ENCODE data around the gene KDM2A.

Gene KDM2A

GRCh38 chr11:67237574-67237973, 118.5 kb downstream of the KDM2A start:
- DNase-seq (ENCODE audit: low read depth in 2 of 2), result no peak

- no peak for DNase-seq (ENCODE audit: low read depth in 2 of 2)
These were observed 120.1 kb downstream of the KDM2A start for GRCh38 chr11:67238894-67239782.

- peak; percentile 85 to 90 for DNase-seq (ENCODE audit: low read depth in 2 of 2)
These were observed 120.9 kb downstream of the KDM2A start for GRCh38 chr11:67239783-67240575.

- DNase-seq (ENCODE audit: low read depth in 2 of 2), result peak; percentile 54 to 63
These were observed 121.7 kb downstream of the KDM2A start for GRCh38 chr11:67240576-67241389.

- DNase-seq (ENCODE audit: low read depth in 2 of 2), result no peak
These were observed 123.5 kb downstream of the KDM2A start for GRCh38 chr11:67242548-67242947.

- DNase-seq (ENCODE audit: low read depth in 2 of 2), result no peak
These were observed 124.0 kb downstream of the KDM2A start for GRCh38 chr11:67243051-67243450.

GRCh38 chr11:67245046-67245445, 126.0 kb downstream of the KDM2A start:
- DNase-seq (ENCODE audit: low read depth in 2 of 2), result no peak

GRCh38 chr11:67247946-67248550, 129.0 kb downstream of the KDM2A start:
- no peak for DNase-seq (ENCODE audit: low read depth in 2 of 2)

GRCh38 chr11:67248653-67249052, 129.6 kb downstream of the KDM2A start:
- no peak for DNase-seq (ENCODE audit: low read depth in 2 of 2)

- no peak for DNase-seq (ENCODE audit: low read depth in 2 of 2)
These were observed 131.3 kb downstream of the KDM2A start for GRCh38 chr11:67250059-67251043.

- DNase-seq (ENCODE audit: low read depth in 2 of 2), result no peak
These were observed 132.8 kb downstream of the KDM2A start for GRCh38 chr11:67251841-67252240.

- DNase-seq (ENCODE audit: low read depth in 2 of 2), result no peak
These were observed 133.8 kb downstream of the KDM2A start for GRCh38 chr11:67252831-67253239.

GRCh38 chr11:67253872-67254624, 135.0 kb downstream of the KDM2A start:
- no peak for DNase-seq (ENCODE audit: low read depth in 2 of 2)

- no peak for DNase-seq (ENCODE audit: low read depth in 2 of 2)
These were observed 135.7 kb downstream of the KDM2A start for GRCh38 chr11:67254798-67255197.

GRCh38 chr11:67255353-67255752, 136.3 kb downstream of the KDM2A start:
- no peak for DNase-seq (ENCODE audit: low read depth in 2 of 2)

GRCh38 chr11:67255864-67256263, 136.8 kb downstream of the KDM2A start:
- DNase-seq (ENCODE audit: low read depth in 2 of 2), result no peak

GRCh38 chr11:67256477-67257135, 137.5 kb downstream of the KDM2A start:
- DNase-seq (ENCODE audit: low read depth in 2 of 2), result no peak

- no peak for DNase-seq (ENCODE audit: low read depth in 2 of 2)
These were observed 141.3 kb downstream of the KDM2A start for GRCh38 chr11:67260406-67260805.

Data from stimulated activated CD4-positive, alpha-beta T cell treated with anti-CD3 and anti-CD28 coated beads, Interleukin-1b, Interleukin-23, amount 100 ng/mL, for 4 hours (primary cell).